Parathyroid adenoma (tissue), 2 donors: Measurements from ENCODE around the gene HDAC8.
"Not testable (repeated sequence)": the region's sequence is repeated elsewhere in the genome, so short reads cannot be mapped to it uniquely, and the experiment has no call there.

Experiments used
- H2AFZ ChIP-seq: fragments of 300-600 bp; sonication (generic); one replicate; pipeline ENCODE4 v1.7.0; 2017; ENCODE audit warnings: antibody characterized with exemption, mild to moderate bottlenecking
- H3K27ac ChIP-seq: fragments of 300-600 bp; sonication (generic); one replicate; pipeline ENCODE4 v1.7.0; 2017
- H3K27me3 ChIP-seq: fragments of 300-600 bp; sonication (generic); one replicate; pipeline ENCODE4 v1.7.0; 2017; ENCODE audit warnings: low read length; ENCODE audit not compliant: control insufficient read depth, insufficient read depth
- H3K36me3 ChIP-seq: fragments of 300-600 bp; sonication (generic); one replicate; pipeline ENCODE4 v1.7.0; 2017; ENCODE audit warnings: low read length; ENCODE audit not compliant: control insufficient read depth, insufficient read depth
- H3K4me1 ChIP-seq: fragments of 300-600 bp; sonication (generic); one replicate; pipeline ENCODE4 v1.7.0; 2017; ENCODE audit warnings: control low read depth
- H3K4me2 ChIP-seq: fragments of 300-600 bp; sonication (generic); one replicate; pipeline ENCODE4 v1.7.0; 2017; ENCODE audit warnings: low read length
- H3K4me3 ChIP-seq: fragments of 300-600 bp; sonication (generic); one replicate; pipeline ENCODE4 v1.7.0; 2017; ENCODE audit warnings: low read depth, low read length
- H3K79me2 ChIP-seq: fragments of 300-600 bp; sonication (generic); one replicate; pipeline ENCODE4 v1.7.0; 2017; ENCODE audit warnings: control low read depth
- H3K9ac ChIP-seq: fragments of 300-600 bp; sonication (generic); one replicate; pipeline ENCODE4 v1.7.0; 2017; ENCODE audit warnings: mild to moderate bottlenecking
- H3K9me3 ChIP-seq: fragments of 300-600 bp; sonication (generic); one replicate; pipeline ENCODE4 v1.7.0; 2017; ENCODE audit warnings: low read length; ENCODE audit not compliant: control insufficient read depth
- TF ChIP-seq, protein P1 (sequence below): fragments of 300-600 bp; sonication (generic); IDR thresholded peaks from one replicate; pipeline ENCODE4 v1.7.0; 2017; ENCODE audit warnings: antibody characterized with exemption, mild to moderate bottlenecking
- donor health status: primary hyperparathyroidism.

The HDAC8 gene

DNA sequence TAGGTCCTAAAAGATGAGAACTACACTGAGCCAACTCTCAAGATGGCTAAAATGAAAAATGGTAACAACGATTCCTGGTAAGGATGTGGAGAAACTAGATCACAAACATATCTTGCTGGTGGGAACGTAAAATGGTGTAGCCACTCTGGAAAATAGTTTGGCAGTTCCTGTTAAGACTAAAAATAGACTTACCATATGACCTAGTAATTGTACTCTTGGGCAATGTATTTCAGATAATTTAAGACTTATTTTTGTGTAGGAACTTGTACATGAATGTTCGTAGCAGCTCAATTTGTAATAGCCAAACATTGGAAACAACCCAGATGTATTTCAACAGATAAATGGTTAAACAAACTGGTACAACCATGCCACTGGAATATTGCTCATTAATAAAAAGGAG lies 106.2 kb downstream of the HDAC8 start:
- H3K4me2 ChIP-seq = no peak overlapping the region
- TF ChIP-seq, protein P1, sequence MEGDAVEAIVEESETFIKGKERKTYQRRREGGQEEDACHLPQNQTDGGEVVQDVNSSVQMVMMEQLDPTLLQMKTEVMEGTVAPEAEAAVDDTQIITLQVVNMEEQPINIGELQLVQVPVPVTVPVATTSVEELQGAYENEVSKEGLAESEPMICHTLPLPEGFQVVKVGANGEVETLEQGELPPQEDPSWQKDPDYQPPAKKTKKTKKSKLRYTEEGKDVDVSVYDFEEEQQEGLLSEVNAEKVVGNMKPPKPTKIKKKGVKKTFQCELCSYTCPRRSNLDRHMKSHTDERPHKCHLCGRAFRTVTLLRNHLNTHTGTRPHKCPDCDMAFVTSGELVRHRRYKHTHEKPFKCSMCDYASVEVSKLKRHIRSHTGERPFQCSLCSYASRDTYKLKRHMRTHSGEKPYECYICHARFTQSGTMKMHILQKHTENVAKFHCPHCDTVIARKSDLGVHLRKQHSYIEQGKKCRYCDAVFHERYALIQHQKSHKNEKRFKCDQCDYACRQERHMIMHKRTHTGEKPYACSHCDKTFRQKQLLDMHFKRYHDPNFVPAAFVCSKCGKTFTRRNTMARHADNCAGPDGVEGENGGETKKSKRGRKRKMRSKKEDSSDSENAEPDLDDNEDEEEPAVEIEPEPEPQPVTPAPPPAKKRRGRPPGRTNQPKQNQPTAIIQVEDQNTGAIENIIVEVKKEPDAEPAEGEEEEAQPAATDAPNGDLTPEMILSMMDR = no peak
- H3K4me1 ChIP-seq = no peaks in the 10 kb centered on the region
- no peak overlapping the region for H2AFZ ChIP-seq
- no peak overlapping the region for H3K4me3 ChIP-seq
- no peaks in the 10 kb centered on the region for H3K79me2 ChIP-seq
- H3K27me3 ChIP-seq = no peaks in the 10 kb centered on the region
- no peak overlapping the region for H3K27ac ChIP-seq
- H3K9me3 ChIP-seq = no peaks in the 10 kb centered on the region
- H3K36me3 ChIP-seq = no peaks in the 10 kb centered on the region
- H3K9ac ChIP-seq = no peak overlapping the region

DNA sequence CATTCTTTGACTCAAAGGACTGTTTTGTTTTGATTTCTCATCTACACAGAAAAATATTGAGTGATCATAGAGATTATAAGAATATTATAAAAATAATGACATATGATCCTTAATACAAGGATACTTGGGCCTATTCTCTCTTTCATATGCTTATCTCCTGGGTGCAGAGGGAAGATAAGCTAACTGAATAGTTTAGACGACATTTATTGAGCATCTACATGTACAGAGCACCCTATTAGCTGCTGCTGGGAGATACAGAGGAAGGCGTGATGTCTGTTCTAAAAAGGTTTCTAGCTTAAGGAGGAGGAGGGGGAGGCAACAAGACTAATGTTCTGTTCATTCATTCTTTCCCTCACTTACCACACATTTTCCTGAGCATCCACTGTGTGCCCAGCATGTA lies 106.8 kb downstream of the HDAC8 start:
- Histone ChIP-seq H3K27me3 (no peaks in the 10 kb centered on the region), H3K4me1 (no peaks in the 10 kb centered on the region), H3K36me3 (no peaks in the 10 kb centered on the region), H2AFZ (no peak overlapping the region), H3K79me2 (no peaks in the 10 kb centered on the region), H3K4me2 (no peak overlapping the region), H3K9ac (no peak overlapping the region), H3K4me3 (no peak overlapping the region), H3K9me3 (no peaks in the 10 kb centered on the region), H3K27ac (no peak overlapping the region)
- TF ChIP-seq, protein P1 = no peak

DNA sequence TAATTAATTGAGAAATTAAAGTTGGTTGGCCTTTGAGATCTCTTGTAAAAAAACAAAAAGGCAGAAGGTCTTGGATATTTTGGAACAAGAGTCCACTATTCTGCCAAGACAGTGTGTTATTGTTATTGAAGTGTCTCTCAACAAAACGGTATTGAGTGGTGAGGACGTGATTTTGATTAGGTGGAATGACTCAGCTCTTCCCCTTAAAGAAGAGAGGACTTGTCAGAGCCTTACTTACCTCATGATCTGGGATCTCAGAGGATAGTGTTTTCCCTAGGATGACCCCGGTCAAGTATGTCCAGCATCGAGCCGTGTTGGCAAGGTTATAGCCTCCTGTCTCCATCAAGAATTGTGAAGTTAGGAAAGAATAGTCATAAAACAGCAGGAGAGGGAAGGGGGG lies 110.9 kb downstream of the HDAC8 start:
- TF ChIP-seq, protein P1 = no peak

DNA sequence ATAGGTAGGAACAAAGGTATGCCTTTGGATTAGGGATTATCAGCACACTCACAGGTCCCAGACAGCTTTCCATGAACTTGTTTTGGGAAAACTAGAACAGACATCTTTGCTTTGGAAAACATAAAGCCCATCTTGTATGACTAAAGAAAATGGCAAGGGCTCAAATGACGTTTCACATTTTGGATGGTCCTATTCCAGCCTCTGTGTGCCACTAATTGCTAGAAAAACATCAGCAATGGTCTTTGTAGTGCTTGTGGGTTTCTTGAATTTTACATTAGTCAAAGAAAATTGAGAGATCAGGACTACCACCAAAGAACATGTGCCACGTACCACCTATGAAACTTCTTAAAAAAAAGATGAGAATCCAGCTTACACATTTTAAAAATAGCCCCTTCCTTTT lies 111.4 kb downstream of the HDAC8 start:
- no peak overlapping the region for H2AFZ ChIP-seq
- H3K4me2 ChIP-seq = no peak overlapping the region
- no peaks in the 10 kb centered on the region for H3K9me3 ChIP-seq
- H3K27me3 ChIP-seq = no peaks in the 10 kb centered on the region
- H3K9ac ChIP-seq = no peak overlapping the region
- no peak overlapping the region for H3K4me3 ChIP-seq
- TF ChIP-seq, protein P1 = no peak
- H3K27ac ChIP-seq = no peak overlapping the region
- H3K4me1 ChIP-seq = no peaks in the 10 kb centered on the region
- H3K79me2 ChIP-seq = no peaks in the 10 kb centered on the region
- no peaks in the 10 kb centered on the region for H3K36me3 ChIP-seq

More for the DNA sequence above, 110.9 kb downstream of the HDAC8 start:
- no peak overlapping the region for H3K4me3 ChIP-seq
- H3K4me1 ChIP-seq = no peaks in the 10 kb centered on the region
- no peaks in the 10 kb centered on the region for H3K79me2 ChIP-seq
- H3K4me2 ChIP-seq = no peak overlapping the region
- no peak overlapping the region for H2AFZ ChIP-seq
- no peaks in the 10 kb centered on the region for H3K9me3 ChIP-seq
- no peak overlapping the region for H3K27ac ChIP-seq
- H3K36me3 ChIP-seq = no peaks in the 10 kb centered on the region
- no peak overlapping the region for H3K9ac ChIP-seq
- H3K27me3 ChIP-seq = no peaks in the 10 kb centered on the region

DNA sequence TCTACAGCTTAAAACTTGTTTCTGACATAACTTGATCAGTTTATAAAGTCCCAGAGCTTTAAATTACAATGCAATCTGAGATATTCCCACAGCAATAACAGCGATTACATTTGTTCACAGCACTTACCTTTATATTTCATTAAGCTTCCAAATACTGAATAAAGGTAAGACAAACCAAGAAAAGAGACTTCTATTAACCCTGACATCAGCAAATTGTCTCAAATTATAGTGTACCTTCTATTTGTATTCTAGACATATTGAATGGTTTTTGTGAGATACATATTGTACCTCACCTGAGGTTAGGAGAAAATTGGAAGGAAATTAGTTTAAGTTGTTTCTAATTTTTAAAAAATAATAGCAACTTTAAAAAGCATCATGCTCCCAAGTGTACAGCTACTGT lies 111.9 kb downstream of the HDAC8 start:
- Histone ChIP-seq H3K79me2 (no peaks in the 10 kb centered on the region), H3K4me2 (no peak overlapping the region), H3K36me3 (no peaks in the 10 kb centered on the region), H3K9ac (no peak overlapping the region), H3K27ac (no peak overlapping the region), H3K9me3 (no peaks in the 10 kb centered on the region), H3K27me3 (no peaks in the 10 kb centered on the region), H2AFZ (no peak overlapping the region), H3K4me1 (no peaks in the 10 kb centered on the region), H3K4me3 (no peak overlapping the region)
- TF ChIP-seq, protein P1 = no peak

DNA sequence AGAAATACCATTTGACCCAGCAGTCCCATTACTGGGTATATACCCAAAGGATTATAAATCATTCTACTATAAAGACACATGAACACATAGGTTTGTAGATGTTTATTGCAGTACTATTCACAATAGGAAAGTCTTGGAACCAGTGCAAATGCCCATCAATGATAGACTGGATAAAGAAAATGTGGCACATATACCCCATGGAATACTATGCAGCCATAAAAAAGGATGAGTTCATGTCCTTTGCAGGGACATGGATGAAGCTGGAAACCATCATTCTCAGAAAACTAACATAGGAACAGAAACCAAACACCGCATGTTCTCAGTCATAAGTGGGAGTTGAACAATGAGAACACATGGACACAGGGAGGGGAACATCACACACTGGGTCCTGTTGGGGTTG lies 123.6 kb downstream of the HDAC8 start:
- H3K79me2 ChIP-seq, H3K27ac ChIP-seq, H3K4me2 ChIP-seq, H3K36me3 ChIP-seq, H3K9me3 ChIP-seq, H3K27me3 ChIP-seq, H3K4me3 ChIP-seq, H3K4me1 ChIP-seq, H2AFZ ChIP-seq, H3K9ac ChIP-seq: not testable (repeated sequence)

DNA sequence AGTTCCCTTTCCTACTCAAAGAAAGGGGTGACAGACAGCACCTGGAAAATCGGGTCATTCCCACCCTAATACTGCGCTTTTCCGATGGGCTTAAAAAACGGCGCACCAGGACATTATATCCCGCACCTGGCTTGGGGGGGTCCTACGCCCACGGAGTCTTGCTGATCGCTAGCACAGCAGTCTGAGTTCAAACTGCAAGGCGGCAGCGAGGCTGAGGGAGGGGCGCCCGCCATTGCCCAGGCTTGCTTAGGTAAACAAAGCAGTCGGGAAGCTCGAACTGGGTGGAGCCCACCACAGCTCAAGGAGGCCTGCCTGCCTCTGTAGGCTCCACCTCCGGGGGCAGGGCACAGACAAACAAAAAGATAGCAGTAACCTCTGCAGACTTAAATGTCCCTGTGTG lies 131.9 kb downstream of the HDAC8 start:
- not testable (repeated sequence) for H2AFZ ChIP-seq, H3K27ac ChIP-seq, H3K79me2 ChIP-seq, H3K9me3 ChIP-seq, H3K4me3 ChIP-seq, H3K36me3 ChIP-seq, H3K9ac ChIP-seq, H3K4me2 ChIP-seq, H3K4me1 ChIP-seq, H3K27me3 ChIP-seq
